ENCODE results near the gene PDE10A.

The PDE10A gene

GRCh38 chr6:165665384-165665672 lies 2.3 kb upstream of the PDE10A start:
- TF ChIP-seq REST (IDR thresholded peaks at IDR 0.05; ENCODE audit: insufficient replicate concordance, low read depth) (no peak), CTCF (IDR thresholded peaks at IDR 0.05; ENCODE audit: insufficient read depth, low read length) (no peak), GABPA (IDR thresholded peaks at IDR 0.05; ENCODE audit: low read depth) (no peak), POLR2AphosphoS5 (IDR thresholded peaks at IDR 0.05; ENCODE audit: low read depth) (no peak), SPI1 (IDR thresholded peaks at IDR 0.05; ENCODE audit: borderline replicate concordance, low read depth) (no peak)
- Histone ChIP-seq H3K27ac (replicated peaks) (no peak overlapping the region), H3K4me3 (replicated peaks; ENCODE audit: insufficient read depth, low read length) (no peak overlapping the region), H3K27me3 (ENCODE audit: insufficient read depth, poor library complexity, severe bottlenecking) (peaks cover 48% of the 10 kb centered on the region)
- no peak for DNase-seq (ENCODE audit: low read depth in 1 of 2, low spot score in 1 of 2)

GRCh38 chr6:165664559-165665383 lies 1.7 kb upstream of the PDE10A start:
- no peak for DNase-seq (ENCODE audit: low read depth in 1 of 2, low spot score in 1 of 2)
- Histone ChIP-seq H3K27ac (replicated peaks) (no peak overlapping the region), H3K27me3 (ENCODE audit: insufficient read depth, poor library complexity, severe bottlenecking) (peaks cover 54% of the 10 kb centered on the region), H3K4me3 (replicated peaks; ENCODE audit: insufficient read depth, low read length) (no peak overlapping the region)
- TF ChIP-seq SPI1 (IDR thresholded peaks at IDR 0.05; ENCODE audit: borderline replicate concordance, low read depth) (no peak), POLR2AphosphoS5 (IDR thresholded peaks at IDR 0.05; ENCODE audit: low read depth) (no peak), CTCF (IDR thresholded peaks at IDR 0.05; ENCODE audit: insufficient read depth, low read length) (no peak), REST (IDR thresholded peaks at IDR 0.05; ENCODE audit: insufficient replicate concordance, low read depth) (no peak), GABPA (IDR thresholded peaks at IDR 0.05; ENCODE audit: low read depth) (no peak)

- Histone ChIP-seq H3K27me3 (ENCODE audit: insufficient read depth, poor library complexity, severe bottlenecking) (peaks cover 56% of the 10 kb centered on the region), H3K27ac (replicated peaks) (no peak overlapping the region), H3K4me3 (replicated peaks; ENCODE audit: insufficient read depth, low read length) (no peak overlapping the region)
- TF ChIP-seq SPI1 (IDR thresholded peaks at IDR 0.05; ENCODE audit: borderline replicate concordance, low read depth) (no peak), POLR2AphosphoS5 (IDR thresholded peaks at IDR 0.05; ENCODE audit: low read depth) (no peak), REST (IDR thresholded peaks at IDR 0.05; ENCODE audit: insufficient replicate concordance, low read depth) (no peak), CTCF (IDR thresholded peaks at IDR 0.05; ENCODE audit: insufficient read depth, low read length) (no peak), GABPA (IDR thresholded peaks at IDR 0.05; ENCODE audit: low read depth) (no peak)
- DNase-seq (ENCODE audit: low read depth in 1 of 2, low spot score in 1 of 2), result no peak
These were observed 906 bp upstream of the PDE10A start for GRCh38 chr6:165663736-165664558.

Measured in HL-60 (cell line).